CD4-positive, alpha-beta T cell treated with Interleukin-6 for 4 hours (primary cell): ENCODE data around the gene FNDC3B.

Source experiments
- DNase-seq: peaks from one replicate; pipeline ENCODE4 v3.0.0-alpha.2; 2020; ENCODE audit warnings: mixed read lengths

Gene FNDC3B

GRCh38 chr3:172174513-172175253 is 135.3 kb downstream of the FNDC3B start:
- no peak for DNase-seq

DNA sequence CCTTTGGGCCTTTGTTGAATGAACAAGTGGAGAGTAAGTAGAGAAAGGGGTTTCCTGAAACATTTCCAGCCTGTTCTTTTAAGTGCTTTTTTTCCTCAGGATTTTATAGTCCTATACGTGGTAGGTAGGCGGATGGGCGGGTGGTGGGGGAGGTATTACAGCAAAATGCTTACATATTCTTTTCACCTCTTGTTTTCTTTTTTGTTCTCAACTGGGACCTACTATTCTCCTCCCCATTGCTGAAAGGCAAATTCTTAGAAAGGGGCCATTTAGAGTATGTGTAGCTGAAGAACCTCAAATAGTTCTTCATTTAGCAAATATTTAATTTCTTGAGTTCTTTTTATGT is 135.8 kb downstream of the FNDC3B start:
- DNase-seq, result no peak

DNA sequence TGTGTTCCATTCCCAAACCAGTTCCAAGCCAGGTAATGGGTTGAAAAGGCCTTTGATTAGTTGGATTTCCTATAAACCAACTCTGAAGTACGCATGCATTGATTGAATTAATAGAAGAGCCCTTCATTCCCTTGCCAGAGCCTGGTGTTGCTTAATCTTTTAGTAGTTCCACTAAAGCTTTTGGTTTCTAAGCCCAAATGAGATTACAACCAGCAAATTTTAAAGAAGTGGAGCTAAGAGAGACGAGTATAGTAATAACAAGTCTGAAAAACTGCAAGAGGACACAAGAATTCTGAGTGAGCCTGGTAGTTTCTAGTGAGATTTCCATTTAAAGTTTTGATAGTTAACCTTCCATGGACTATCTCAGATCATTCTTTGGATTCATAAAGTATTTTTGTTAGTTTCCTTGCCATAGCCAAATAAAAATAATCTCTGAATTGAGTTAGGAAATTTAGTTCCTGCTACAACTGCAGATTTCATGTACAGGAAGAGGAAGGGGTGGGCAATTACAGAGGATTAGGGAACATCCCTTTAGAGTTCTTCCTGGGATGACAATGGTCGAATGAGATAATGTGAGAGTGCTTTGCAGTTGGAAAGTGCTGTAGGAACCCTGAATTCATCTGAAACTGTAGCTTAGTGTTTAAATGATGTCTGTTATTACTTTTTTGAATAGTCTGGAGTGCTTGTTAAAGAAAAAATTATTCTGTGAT is 136.8 kb downstream of the FNDC3B start:
- DNase-seq, result no peak

GRCh38 chr3:172177046-172177445 is 137.7 kb downstream of the FNDC3B start:
- no peak for DNase-seq

GRCh38 chr3:172177803-172178316 is 138.5 kb downstream of the FNDC3B start:
- DNase-seq, result no peak

DNA sequence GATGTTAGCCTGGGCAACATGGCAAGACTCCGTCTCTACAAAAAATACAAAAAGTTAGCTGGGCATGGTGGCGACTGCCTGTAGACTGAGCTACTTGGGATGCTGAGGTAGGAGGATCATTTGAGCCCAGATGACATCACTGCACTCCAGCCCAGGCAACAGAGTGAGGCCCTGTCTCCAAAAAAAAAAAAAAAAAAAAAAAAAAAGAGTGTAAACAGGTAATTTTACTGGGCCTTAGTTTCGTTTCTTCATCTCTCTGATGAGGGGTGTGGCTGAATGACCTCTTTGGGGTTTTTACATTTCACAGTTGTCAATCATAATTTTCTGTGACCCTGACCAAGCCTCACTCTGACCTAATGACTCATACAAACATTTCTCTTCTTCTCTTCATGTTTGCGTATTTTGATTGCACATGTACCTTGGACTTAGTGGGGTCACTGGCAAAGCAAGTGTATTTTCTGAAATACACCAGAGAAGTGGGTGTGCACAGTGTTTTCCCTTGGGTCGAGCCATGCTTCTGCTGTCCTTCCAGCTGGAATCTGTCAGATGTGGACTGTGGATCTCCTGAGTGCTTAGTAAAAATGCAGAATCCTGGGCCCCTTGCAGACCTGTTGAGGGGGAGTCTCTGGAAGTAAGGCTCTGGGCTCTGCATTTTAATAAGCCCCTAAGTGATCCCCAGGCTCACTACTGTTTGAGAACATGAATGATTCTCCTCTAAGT is 140.5 kb downstream of the FNDC3B start:
- no peak for DNase-seq

GRCh38 chr3:172180473-172180872 is 141.1 kb downstream of the FNDC3B start:
- no peak for DNase-seq

DNA sequence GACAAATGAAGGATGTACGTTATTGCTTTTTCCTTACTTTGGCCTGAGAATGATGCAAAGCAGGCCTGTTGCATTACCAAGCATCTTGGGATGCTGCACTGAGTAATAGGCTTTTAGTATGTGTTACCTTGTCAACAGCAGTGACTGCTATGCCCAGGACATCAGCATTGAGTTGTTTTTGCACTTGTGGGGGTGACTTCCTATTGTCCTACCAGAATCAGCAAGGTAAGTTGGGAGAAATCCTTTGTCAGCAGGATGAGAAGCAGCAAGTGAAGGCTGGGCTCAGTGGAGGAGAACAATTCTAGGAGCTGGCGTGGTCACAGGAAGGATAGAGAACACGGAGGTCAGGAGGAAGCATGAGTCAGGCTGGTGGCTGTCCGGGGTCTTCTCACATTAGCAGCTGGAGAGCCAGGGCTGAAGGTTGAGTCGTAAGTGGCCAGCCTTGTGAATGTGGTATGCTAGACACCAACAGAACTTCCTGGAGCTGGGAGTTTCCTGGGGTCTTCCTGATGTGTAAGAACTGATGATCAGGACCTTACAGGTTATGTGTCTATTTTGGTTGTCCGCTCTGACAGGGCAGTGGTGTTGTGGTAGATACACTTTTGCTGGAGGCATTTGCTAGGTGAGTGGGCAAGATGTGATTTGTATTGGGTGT is 142.7 kb downstream of the FNDC3B start:
- DNase-seq, result no peak

GRCh38 chr3:172182797-172183196 is 143.4 kb downstream of the FNDC3B start:
- DNase-seq, result no peak

- DNase-seq, result no peak
Measured at GRCh38 chr3:172184106-172184822, 144.9 kb downstream of the FNDC3B start.

GRCh38 chr3:172185907-172186306 is 146.5 kb downstream of the FNDC3B start:
- no peak for DNase-seq

DNA sequence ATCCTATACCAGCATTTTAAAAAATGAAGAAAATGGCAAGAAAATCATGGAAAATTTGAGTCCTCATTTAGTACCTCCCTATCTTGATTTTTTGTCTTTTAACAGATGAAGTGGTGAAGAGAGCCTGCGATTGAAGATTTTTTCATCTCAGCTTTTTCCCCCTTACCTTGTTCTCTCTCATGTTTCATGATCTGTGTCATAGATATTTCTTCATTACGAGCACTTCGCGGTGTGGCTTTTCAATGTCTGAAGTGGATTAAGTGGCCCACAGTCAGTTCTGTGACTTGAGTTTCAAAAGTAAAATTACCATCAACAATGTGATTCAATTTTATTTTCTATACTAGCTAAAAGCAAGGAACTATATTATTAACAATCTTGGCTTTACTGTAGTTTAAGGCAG is 147.2 kb downstream of the FNDC3B start:
- DNase-seq, result no peak

DNA sequence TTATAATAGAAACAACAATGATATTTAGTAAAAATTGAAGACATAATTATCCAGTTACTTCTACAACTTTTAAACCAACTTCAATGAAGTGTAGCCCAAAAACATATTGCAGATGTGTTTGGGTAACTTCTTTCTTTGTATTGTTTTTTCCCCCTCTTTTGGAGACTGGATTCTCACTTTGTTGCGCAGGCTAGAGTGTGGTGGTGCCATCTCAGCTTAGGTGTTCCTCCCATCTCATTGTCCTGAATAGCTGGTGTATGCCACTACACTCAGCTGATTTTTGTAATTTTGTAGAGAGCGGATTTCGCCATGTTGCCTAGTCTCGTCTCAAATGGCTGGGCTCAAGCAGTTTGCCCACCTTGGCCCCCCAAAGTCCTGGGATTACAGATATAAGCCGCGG is 148.1 kb downstream of the FNDC3B start:
- DNase-seq, result no peak

- no peak for DNase-seq
Measured at GRCh38 chr3:172188511-172188910, 149.1 kb downstream of the FNDC3B start.

DNA sequence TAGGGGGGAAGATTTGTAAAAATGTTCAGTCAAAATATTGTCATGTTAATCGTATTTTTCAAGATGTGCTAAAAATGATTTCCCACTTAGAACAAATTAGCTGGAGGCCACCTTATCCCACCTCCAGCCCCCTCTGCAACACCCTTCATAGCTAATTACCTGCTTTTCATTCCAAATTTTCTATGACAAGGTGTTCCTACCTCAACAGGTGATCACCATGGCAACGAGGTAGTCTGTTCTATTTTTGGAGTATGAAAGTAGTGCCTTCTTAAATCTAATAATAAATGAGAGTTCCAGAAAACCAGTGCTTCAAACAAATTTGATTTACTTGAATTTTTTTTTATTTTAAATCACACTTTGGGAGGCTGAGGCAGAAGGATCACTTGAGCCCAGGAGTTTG is 149.8 kb downstream of the FNDC3B start:
- DNase-seq, result no peak

- no peak for DNase-seq
Measured at GRCh38 chr3:172189987-172190603, 150.7 kb downstream of the FNDC3B start.

DNA sequence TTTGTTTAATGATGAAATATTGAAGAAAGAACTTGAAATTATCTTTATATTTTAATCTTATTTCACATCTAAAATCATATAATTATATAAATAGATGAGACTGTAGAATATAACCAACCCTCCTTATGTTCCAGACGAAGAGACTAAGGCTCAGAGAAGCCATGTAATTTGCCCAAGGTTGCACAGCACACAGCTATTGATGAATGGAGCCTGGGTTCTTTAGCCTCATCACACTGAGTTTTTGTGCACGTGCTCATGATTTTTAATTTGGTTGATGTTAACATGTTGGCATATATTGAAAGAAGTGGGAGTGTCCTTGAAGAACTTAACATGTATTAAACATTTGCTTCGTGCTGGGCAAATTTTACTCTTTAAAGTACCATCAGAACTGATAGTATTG is 151.6 kb downstream of the FNDC3B start:
- no peak for DNase-seq

DNA sequence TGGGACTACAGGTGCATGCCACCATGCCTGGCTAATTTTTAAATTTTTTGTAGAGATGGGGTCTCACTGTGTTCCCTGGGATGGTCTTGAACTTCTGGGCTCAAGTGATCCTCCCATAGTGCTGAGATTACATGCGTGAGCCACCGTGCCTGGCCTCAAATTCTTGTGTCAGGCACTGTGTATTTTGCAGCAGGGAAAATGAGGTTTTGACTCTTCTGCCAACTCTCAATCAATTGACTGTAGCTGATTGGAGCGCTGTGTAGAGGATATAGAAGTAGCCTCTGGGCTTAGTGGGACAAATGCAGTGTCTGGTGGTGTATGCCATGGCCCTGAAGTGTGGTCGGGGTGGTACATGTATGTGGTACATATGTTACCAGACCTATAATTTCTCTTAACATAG is 152.3 kb downstream of the FNDC3B start:
- no peak for DNase-seq

GRCh38 chr3:172192830-172193415 is 153.5 kb downstream of the FNDC3B start:
- no peak for DNase-seq

DNA sequence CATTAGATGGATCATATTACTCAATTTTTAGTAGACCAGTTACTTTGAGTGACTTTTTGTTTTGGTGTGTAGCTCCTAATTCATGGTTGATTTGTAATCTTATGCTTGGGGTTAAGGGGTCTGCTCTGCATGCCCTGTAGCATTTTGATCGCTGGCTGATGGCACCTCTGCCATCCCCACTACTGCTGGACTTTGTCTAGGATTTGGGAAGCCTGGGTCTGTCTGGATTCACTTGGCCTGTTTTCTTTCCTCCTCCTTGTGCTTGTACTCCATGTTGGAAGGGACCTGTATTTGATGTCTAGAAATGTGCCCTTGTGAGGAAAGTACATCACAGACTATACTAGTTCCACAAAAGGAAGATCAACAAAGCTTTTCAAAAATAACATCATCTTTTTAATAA is 154.1 kb downstream of the FNDC3B start:
- DNase-seq, result no peak

- no peak for DNase-seq
Measured at GRCh38 chr3:172194702-172195406, 155.5 kb downstream of the FNDC3B start.
